ENCODE data around the gene ANKRD13D.
A peak's percentile ranks its signal among the peaks of the same experiment; 100 is the strongest.

Gene ANKRD13D

DNA sequence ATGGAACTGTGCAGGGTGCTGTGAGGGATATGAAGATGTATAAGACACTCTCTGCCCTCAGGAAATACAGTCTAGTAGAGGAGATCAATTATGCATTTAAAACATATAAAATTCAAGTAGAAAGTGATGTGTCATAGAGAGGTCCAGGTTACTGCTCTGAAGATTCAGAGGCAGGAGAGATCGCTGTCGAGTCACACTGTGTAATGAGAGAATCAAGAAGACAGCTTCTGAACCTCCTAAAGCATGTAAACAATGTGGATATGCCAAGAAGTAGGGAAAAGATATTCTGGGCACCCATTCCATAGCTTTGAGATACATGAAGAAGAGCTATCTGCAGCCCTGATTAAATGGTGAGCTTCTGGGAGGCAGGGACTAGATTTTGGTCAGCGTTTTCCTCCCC lies 30.9 kb downstream of the ANKRD13D start:
- DNase-seq (ENCODE audit: low read depth) = no peak

DNA sequence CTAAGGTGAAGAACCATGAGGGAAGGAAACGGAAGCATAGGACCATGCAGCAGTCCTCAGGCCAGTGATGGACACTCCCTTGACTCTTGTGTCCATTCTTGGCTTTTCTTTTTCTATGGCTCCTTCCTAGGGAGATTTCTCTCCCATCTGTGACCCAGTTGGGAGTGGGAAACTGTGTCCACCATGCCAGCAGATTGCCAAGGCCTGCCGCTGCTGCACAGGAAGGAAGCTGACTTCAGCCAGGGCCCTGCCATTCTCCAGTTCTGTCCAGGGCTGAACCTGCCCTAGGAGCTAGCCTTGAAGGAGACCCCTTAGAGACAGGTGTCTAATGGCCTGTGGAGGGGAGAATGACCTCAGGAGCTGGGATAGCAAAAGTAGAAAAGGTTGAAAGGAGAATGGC lies 31.6 kb downstream of the ANKRD13D start:
- DNase-seq (ENCODE audit: low read depth) = no peak

DNA sequence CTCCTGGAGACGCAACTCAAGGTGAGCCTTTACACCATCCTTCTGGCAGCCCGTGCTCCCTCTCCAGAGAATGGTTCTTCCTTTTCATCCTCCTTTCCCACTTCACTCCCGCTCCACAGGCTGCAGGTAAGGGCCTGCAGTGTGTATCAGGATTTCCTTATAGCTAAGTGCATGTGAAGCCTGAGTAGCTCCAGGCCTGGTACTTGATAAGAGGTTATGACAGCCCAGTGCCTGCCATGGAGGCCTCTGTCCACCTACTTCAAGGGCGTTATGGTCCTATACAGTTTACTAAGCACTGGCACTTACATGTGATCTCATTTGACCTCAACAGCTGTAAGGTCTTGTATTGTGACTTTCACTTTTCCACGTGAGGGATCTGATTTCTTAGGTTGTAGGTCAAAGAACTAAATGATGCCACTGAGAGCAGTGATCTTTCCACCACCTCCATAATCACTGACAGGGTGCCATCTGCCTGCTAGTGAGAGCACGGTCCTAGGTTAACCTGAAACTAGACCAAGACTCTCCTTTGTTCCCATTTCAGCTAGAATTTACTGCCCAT lies 32.3 kb downstream of the ANKRD13D start:
- no peak for DNase-seq (ENCODE audit: low read depth)

DNA sequence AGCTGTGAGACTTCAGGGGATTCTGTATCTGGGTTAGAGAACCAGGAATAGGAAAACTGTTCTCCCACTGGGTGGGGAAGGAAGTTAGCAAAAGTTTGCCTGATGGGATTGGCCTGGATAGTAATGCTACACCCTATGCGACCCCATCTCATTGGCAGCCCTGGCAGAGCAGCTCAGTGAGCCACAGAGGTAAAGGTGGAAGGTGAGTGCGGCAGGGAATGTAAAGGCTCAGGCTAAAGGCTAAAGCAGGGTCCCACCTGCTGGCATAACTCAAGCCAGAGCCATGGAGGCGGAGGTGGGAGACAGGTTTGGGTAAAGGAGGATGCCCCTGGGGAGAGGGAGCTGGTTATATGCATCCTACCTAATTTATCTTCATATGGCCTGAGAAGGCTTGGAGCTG lies 32.9 kb downstream of the ANKRD13D start:
- no peak for DNase-seq (ENCODE audit: low read depth)

DNA sequence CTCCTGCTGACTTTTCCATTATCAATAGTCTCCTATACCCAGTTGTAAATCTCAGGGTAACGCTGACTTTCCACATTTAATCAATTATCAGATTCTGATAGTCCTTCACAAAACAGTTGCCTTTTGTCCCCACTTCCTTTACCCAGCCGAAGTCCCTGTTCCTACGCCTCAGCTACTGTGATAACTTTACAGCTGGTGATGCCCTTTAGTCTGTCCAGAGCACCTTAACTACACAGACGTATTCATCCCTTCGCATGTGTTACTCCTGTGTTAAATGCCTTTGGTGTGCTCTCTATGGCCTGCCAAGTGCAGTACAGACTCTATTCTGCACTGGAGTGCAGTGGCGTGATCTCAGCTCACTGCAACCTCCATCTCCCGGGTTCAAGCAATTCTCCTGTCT lies 34.4 kb downstream of the ANKRD13D start:
- no peak for DNase-seq (ENCODE audit: low read depth)

DNA sequence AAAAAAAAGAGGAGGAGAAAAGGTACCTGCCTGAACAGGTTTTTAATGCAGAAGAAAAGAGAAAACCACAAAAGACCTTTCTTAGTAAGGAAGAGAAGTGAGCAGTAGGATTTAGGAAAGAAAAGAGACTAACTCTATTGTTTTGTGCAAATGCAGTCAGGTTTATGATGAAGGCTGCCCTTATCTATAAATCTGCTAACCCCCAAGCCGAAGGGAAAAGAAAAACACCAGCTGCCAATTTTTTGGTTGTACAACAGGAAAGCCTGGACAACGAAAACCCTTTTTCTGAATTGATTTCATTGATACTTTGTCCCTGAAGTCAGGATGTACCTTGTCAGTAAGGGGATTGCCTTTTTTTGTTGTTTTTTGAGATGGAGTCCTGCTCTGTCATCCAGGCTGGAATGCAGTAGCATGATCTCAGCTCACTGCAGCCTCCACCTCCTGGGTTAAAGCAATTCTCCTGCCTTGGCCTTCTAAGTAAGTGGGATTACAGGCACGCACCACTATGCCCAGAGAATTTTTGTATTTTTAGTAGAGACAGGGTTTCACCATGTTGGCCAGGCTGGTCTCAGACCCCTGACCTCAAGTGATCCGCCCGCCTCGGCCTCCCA lies 43.1 kb downstream of the ANKRD13D start:
- no peak for DNase-seq (ENCODE audit: low read depth)

DNA sequence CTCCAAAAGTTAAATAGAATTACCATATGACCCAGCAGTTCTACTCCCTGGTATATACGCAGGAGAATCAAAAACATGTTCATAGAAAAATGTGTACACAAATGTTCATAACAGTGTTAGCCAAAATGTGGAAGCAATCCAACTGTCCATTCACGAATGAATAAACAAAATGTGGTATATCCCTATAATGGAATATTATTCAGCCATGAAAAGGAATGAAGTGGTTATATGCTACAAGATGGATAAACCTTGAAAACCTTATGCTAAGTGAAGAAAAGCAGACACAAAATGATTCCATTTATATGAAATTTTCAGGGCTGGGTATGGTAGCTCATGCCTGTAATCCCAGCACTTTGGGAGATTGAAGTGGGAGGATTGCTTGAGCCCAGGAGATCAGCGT lies 48.2 kb downstream of the ANKRD13D start:
- no peak for DNase-seq (ENCODE audit: low read depth)

DNA sequence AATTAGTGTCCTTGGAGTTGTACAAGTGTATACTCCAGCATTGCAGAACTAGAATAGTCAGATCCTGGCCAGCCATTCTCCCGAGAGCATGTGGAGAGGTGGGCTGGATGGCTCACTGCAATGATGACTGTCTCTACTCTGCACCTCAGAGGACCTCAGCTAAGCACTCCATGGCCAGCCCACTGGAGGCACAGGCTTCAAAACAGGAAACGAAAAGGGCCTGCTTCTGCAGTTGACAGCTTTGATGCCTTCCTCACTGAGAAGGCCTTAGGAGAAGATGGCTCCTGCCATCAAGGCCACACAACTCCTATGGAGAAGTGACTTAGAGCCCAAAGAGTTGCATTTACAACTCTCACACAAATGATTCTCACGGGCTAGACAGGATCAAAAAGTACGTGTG lies 55.2 kb downstream of the ANKRD13D start:
- no peak for DNase-seq (ENCODE audit: low read depth)

DNA sequence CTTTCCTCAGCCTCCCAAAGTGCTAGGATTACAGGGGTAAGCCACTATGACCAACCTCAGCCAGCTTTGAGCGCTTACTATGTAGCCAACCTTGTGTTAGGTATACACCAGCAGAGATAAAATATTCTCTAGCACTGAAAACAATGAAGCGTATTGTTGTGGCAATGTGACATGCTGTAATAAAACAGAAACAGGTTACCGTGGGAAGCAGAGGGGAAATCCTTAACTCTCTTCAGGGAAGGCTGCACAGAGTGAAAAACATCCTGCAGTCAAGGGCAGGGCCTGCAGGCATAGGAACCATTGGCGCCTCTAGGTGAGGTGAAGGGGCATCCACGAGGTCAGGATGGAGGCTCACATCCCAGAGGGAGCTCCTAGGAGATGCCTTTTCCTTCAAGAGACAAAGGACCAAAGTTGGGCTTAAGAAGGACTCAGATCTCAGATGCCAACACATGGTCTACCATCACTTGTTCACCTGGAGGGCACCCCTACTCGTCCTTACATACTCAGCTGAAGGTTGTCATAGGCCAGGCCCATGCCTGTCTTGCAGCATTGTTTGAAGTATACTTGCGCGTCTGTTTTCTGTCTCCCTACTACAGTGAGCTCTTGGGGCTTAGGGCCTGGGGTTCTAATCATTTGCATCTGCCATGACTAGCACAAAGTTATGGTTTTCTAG lies 56.3 kb downstream of the ANKRD13D start:
- DNase-seq (ENCODE audit: low read depth) = no peak

DNA sequence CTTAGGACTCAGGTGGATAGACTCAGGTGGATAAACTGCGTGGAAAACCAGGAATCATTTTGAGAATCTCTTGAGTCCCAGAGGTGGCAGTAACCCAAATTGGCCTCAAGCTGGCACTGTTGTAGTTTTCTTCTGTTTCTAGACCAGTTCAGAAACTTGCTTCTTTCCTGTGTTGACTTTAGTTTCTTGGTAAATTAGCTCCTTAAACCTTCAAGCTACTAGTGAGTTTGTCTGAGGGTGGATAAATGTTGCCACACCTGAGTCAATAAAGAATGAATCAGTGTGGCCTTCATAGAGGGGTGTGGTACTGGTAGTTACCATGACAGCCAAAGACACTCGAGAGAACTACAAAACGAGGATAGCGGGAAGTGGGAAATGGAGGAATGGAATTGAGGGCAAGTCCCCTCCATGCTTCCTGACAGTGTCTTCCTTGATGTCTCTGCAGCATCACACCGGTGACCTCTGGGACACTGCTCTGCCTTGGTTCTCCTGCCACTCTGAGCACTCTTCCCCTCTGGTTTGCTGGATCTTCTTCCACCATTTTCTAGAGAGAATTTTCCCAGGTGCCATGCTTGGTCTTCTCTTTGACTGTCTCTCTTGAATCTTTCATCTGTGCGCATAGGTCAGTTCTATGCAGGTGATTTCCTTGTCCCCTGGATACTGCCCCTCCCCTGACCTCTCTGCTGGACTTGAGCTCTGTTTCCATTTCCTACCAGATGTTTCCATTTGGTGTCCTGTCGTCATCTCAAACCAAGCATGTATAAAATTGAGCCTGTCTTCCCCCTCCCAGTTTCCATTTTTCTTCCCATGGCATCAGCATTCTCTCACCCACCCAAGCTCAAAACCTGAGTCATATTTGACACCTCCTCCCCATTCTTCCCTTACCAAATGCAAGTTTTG lies 57.1 kb downstream of the ANKRD13D start:
- no peak for DNase-seq (ENCODE audit: low read depth)

DNA sequence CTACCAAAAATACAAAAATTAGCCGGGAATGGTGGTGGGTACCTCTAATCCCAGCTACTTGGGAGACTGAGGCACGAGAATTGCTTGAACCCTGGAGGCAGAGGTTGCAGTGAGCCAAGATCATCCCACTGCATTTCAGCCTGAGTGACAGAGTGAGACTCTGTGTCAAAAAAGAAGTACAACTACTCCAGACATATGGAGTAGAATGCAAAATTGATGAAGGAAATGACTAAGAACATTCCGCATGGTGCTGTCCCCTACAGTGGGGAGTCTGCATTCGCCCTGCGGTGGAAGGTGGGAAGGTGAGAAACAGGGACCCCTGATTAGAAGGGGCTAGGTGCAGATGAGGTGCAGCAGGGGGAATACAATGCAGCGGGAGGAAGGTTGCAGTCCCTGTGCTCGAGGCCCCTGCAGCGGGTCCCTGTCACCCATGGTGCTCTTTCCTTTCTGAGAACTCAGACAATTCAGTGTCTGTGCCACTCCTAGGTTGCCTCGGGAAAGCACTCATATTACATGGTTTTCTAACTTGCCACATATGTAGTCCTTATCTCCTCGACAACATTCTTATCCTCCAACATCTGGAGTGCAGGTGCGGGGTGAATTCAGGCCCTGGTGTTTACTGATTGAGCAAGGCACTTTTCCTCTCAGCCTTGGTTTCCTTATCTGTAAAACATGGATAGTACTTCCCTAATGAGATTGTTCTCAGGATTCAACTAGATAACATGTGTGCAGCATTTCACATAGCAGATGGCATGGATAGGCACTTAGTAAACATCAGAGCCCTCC lies 59.1 kb downstream of the ANKRD13D start:
- no peak for DNase-seq (ENCODE audit: low read depth)

DNA sequence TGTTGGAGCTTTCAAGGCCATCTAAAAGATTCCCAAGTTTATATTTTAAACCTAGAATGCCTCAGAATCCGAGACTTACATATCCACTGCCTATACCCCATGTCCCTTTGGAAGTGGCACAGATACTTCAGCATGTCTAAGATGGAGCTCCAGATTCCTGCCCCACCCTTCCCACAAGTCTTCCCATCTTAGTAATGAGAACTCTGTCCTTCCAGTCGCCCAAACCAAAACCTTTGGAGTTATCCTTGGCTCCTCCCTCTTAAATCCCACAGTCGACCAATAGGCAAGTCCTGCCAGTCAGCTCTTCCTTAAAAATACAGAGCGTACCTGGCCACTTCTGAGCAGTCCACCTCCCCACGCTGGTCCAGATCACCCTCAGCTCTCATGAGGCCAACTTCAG lies 59.9 kb downstream of the ANKRD13D start:
- no peak for DNase-seq (ENCODE audit: low read depth)

DNA sequence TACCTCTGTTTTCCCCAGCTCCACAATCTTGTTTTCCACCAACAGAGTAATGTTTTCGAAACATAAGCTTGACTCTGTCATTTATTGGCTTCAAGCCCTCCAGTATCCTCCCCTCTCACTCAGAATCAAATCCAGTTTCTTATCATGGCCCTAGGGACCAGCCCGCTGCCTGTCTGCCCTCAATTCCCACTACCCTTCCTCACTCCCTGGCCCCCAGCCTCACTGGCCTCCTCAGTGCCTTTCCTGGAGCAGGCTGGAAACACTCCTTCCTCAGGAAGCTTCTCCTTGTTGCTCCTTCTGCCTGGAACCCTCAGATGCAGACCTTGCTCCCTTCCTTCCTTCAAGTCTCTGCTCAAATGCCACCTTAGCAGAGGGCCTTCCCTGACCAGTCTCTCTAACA lies 60.4 kb downstream of the ANKRD13D start:
- DNase-seq (ENCODE audit: low read depth) = no peak

DNA sequence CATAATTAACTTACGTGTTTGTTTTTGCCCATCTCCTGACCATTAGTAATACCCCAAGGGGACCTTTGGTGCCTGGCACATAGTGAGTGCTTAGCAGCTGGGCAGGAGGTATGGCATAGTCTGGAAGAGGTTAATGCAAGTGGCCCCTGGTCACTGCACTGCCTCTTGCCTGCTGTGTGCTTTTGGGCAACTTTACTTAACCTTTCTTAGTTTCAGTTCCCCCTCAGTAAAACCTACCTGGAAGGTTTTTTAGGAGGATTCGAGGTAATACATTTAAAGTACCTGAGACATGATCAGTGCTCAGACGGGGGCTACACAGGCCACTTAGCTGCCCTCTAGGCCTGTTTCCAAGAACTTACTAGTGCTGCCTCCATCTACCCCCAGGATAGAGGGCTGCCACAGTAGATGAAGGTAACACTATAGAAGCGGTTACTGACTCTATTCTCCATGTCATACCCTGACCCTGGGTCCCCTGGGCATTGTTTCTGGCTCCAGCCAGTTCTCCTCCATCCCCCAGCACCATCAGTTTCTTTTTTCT lies 60.9 kb downstream of the ANKRD13D start:
- no peak for DNase-seq (ENCODE audit: low read depth)

DNA sequence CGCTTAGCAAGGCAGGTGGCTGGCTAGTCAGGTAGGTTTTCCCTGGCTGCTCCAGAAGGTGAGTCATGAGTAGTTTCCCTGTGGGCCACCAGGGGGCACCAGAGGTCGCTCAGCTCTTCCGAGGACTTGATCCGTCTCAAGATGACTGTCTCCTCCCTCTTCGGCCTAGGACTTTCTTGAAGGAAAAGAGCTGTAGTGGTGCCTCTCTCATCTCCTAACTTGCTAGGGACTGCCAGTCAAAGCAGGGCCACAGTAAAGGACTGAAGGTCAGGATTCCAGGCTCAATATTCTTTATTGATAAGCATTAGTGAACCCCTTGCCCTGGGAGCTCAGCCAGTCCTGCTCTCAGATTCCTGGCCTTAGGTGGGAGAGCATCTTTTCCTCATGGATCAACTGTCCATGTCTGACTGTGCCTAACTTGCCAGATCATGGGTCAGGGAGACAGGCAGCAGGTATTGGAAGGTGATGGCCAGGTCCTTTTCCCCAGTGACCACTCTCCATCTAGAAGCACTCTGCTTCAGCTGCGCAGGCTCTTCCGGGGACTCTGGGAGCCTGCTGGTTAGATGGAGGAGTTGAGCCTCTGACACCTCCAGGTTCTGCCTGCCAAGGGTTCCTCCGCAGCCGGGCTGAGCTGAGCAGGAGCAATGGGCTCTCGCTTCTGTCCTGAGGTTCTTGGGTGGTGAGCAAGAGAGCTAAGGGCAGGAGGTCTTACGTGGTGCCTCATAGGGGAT lies 62.3 kb downstream of the ANKRD13D start:
- peak; percentile 50 for DNase-seq (ENCODE audit: low read depth)
